Panc1 (cell line): Measurements from ENCODE around the gene STARD10. TPM values are rescaled to one million over a fixed set of nuclear protein-coding genes. Genes with fewer than 3 reads are reported as not detected.

Experiments
- ATAC-seq: fragments of 200-7000 bp; cut with Tn5 transposase; 2 replicates; pipeline ENCODE4 v1.9.1; 2020; ENCODE audit warnings: mild to moderate bottlenecking, moderate library complexity
- BruUV-seq: library from RNA; stranded (reverse); fragments of 400-500 nt; replicated peaks from 2 replicates; lab custom pipeline; 2021; lab: Mats Ljungman, UMichigan
- CTCF ChIA-PET: fragments of 300-600 bp; sonication (Branson Sonifier 250); formaldehyde crosslinking; loops from one replicate; lab custom pipeline; 2022; ENCODE audit warnings: antibody characterized with exemption; lab: Charles Lee
- POLR2A ChIA-PET: fragments of 300-600 bp; sonication (Branson Sonifier 250); formaldehyde crosslinking; loops from one replicate; lab custom pipeline; 2022; ENCODE audit warnings: antibody characterized with exemption; lab: Charles Lee
- DNase-seq: peaks from one replicate; pipeline ENCODE4 v3.0.0-alpha.2; 2010; ENCODE audit warnings: low read depth, low spot score
- H3K27ac ChIP-seq: 2 replicates; pipeline ENCODE4 v1.5.1; 2011; ENCODE audit warnings: mild to moderate bottlenecking, low read length, inconsistent platforms
- H3K27me3 ChIP-seq: fragments of 200-500 bp; sonication (Bioruptor generic); 2 replicates; pipeline ENCODE4 v1.6.0; 2014; ENCODE audit warnings: low read length, inconsistent platforms; ENCODE audit not compliant: control insufficient read depth, insufficient read depth
- H3K36me3 ChIP-seq: fragments of 200-500 bp; sonication (Bioruptor generic); 2 replicates; pipeline ENCODE4 v1.5.1; 2014; ENCODE audit warnings: inconsistent platforms, mild to moderate bottlenecking, low read length, moderate library complexity; ENCODE audit not compliant: control insufficient read depth, insufficient read depth
- H3K4me1 ChIP-seq: 2 replicates; pipeline ENCODE4 v1.5.1; 2011; ENCODE audit warnings: inconsistent platforms, mild to moderate bottlenecking, low read length, moderate library complexity; ENCODE audit not compliant: control insufficient read depth, insufficient read depth
- H3K4me3 ChIP-seq, 2 experiments: 2 replicates each; pipeline ENCODE4 v1.5.1; 2011 to 2012; ENCODE audit warnings: low read depth in 2 of 2, low read length in 2 of 2, mild to moderate bottlenecking in 2 of 2, inconsistent platforms in 1 of 2, moderate library complexity in 1 of 2
- H3K9me3 ChIP-seq: fragments of 200-500 bp; sonication (Bioruptor generic); 2 replicates; pipeline ENCODE4 v1.5.1; 2014; ENCODE audit warnings: low read depth, mild to moderate bottlenecking, inconsistent platforms, low read length, moderate library complexity; ENCODE audit not compliant: control insufficient read depth, insufficient read depth
- POLR2AphosphoS5 ChIP-seq: IDR thresholded peaks from 2 replicates; pipeline ENCODE4 v1.6.1; 2012; ENCODE audit warnings: mild to moderate bottlenecking, low read depth, low read length, moderate library complexity
- REST ChIP-seq, 2 experiments: IDR thresholded peaks; 2 replicates each; pipeline ENCODE4 v1.6.1; 2011 to 2012; ENCODE audit warnings: low read depth in 2 of 2, control low read depth in 1 of 2, low read length in 1 of 2, mild to moderate bottlenecking in 1 of 2, moderate library complexity in 1 of 2; ENCODE audit not compliant: insufficient read depth in 1 of 2
- SIN3A ChIP-seq: IDR thresholded peaks from 2 replicates; pipeline ENCODE4 v1.6.1; 2012; ENCODE audit warnings: low read depth, mild to moderate bottlenecking, low read length, moderate library complexity, borderline replicate concordance; ENCODE audit not compliant: insufficient read depth
- TCF7L2 ChIP-seq: IDR thresholded peaks from 2 replicates; pipeline ENCODE4 v1.6.1; 2011; ENCODE audit warnings: mild to moderate bottlenecking, low read depth, low read length, inconsistent platforms
- in situ Hi-C: cut with HindIII; loops from 2 replicates; pipeline ENCODE4 v1.10.0; 2016; ENCODE audit warnings: low sequenced_read_pairs, low pct_unique_long_range_greater_than_20kb
- intact Hi-C: fragments of 100-400 bp; cut with micrococcal nuclease; formaldehyde crosslinking; loops from one replicate; pipeline ENCODE4 v1.10.0; 2022; ENCODE audit not compliant: unreplicated experiment
- total RNA-seq: library from RNA; stranded (reverse); gene quantifications from one replicate; pipeline ENCODE4 v1.2.1, GENCODE V29; 2021; ENCODE audit not compliant: unreplicated experiment
- TF ChIP-seq, protein P1 (sequence below): fragments of 450-650 bp; IDR thresholded peaks from 2 replicates; pipeline ENCODE4 v1.5.1; 2017; ENCODE audit warnings: mild to moderate bottlenecking

The STARD10 gene
- total RNA-seq, 1 experiment from 2014 or later, result 32.1 TPM

GRCh38 chr11:72735495-72736027 lies 58.3 kb downstream of the STARD10 start:
- DNase-seq, result no peak

DNA sequence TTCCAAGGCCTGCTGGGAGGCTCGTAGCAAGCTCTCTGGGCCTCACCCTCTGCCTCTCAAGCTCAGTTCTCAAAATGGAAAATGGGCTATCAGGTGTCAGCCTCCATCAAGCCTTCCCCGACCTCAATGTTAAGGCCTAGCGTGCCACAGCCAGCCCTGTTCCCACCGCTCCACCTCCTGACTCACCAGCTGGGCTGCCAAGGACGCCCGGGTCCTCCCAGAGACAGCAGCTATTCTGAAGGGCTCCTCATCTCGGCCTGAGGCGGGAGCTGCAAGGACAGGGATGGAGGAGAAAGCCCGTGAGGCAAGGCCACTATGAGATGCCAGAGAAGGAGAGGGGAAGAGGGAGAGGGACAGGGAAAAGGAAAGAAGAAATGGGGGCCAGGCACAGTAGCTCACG lies 61.5 kb downstream of the STARD10 start:
- intact Hi-C loops, result no loop called here
- DNase-seq, result no peak
- in situ Hi-C loops, result no loop called here
- no peak for ATAC-seq
- Histone ChIP-seq H3K4me3 (no peak overlapping the region), H3K4me1 (0 out of 2 replicates have a peak, but pooled peaks cover 2% of the 10 kb centered on the region), H3K36me3 (no peaks in the 10 kb centered on the region), H3K9me3 (no peaks in the 10 kb centered on the region), H3K27me3 (no peaks in the 10 kb centered on the region), H3K27ac (no peak overlapping the region)
- ChIA-PET CTCF (no interaction called here), POLR2A (no interaction called here)
- no TSS peak for BruUV-seq
- TF ChIP-seq SIN3A (no peak), REST (IDR thresholded peaks at IDR 0.05; ENCODE audit: insufficient read depth in 1 of 2, low read depth in 2 of 2, low read length in 1 of 2) (no peak), POLR2AphosphoS5 (no peak), TCF7L2 (no peak)
- TF ChIP-seq, protein P1, sequence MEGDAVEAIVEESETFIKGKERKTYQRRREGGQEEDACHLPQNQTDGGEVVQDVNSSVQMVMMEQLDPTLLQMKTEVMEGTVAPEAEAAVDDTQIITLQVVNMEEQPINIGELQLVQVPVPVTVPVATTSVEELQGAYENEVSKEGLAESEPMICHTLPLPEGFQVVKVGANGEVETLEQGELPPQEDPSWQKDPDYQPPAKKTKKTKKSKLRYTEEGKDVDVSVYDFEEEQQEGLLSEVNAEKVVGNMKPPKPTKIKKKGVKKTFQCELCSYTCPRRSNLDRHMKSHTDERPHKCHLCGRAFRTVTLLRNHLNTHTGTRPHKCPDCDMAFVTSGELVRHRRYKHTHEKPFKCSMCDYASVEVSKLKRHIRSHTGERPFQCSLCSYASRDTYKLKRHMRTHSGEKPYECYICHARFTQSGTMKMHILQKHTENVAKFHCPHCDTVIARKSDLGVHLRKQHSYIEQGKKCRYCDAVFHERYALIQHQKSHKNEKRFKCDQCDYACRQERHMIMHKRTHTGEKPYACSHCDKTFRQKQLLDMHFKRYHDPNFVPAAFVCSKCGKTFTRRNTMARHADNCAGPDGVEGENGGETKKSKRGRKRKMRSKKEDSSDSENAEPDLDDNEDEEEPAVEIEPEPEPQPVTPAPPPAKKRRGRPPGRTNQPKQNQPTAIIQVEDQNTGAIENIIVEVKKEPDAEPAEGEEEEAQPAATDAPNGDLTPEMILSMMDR, result no peak

More at GRCh38 chr11:72735495-72736027, 58.3 kb downstream of the STARD10 start:
- Histone ChIP-seq H3K9me3 (no peaks in the 10 kb centered on the region), H3K4me1 (0 out of 2 replicates have a peak, but pooled peaks cover 2% of the 10 kb centered on the region), H3K36me3 (no peaks in the 10 kb centered on the region), H3K27me3 (no peaks in the 10 kb centered on the region), H3K27ac (no peak overlapping the region), H3K4me3 (no peak overlapping the region)
- in situ Hi-C loops, result no loop called here
- ATAC-seq, result peak; percentile 35
- no TSS peak for BruUV-seq
- ChIA-PET CTCF (interaction anchor here (0.7 kb wide), 1 partner anchor 10 kb away, joined by 3 read pairs; no protein-coding TSS in a partner anchor), POLR2A (no interaction called here)
- no peak for TF ChIP-seq REST (IDR thresholded peaks at IDR 0.05; ENCODE audit: insufficient read depth in 1 of 2, low read depth in 2 of 2, low read length in 1 of 2)
- 0 out of 2 replicates have a peak, but pooled peaks have one; percentile 43 for TF ChIP-seq TCF7L2
- intact Hi-C loops, result no loop called here
